KOPT-K1 (cell line): Measurements from ENCODE around the gene DMBT1.
"Not testable (repeated sequence)": the region's sequence is repeated elsewhere in the genome, so short reads cannot be mapped to it uniquely, and the experiment has no call there.

Experiments used
- H3K27ac ChIP-seq: fragments of 200-600 bp; sonication (generic); 2 replicates; pipeline ENCODE4 v1.5.1; 2016; ENCODE audit warnings: antibody characterized with exemption, mild to moderate bottlenecking, low read depth, low read length; ENCODE audit not compliant: poor library complexity, severe bottlenecking
- H3K36me3 ChIP-seq: fragments of 200-600 bp; sonication (generic); 2 replicates; pipeline ENCODE4 v1.5.1; 2017; ENCODE audit warnings: antibody characterized with exemption, mild to moderate bottlenecking, low read length, moderate library complexity; ENCODE audit not compliant: insufficient read depth
- H3K9me3 ChIP-seq: fragments of 200-600 bp; sonication (generic); 2 replicates; pipeline ENCODE4 v1.5.1; 2017; ENCODE audit warnings: antibody characterized with exemption, low read length, mild to moderate bottlenecking; ENCODE audit not compliant: insufficient read depth, poor library complexity, severe bottlenecking

The DMBT1 gene

DNA sequence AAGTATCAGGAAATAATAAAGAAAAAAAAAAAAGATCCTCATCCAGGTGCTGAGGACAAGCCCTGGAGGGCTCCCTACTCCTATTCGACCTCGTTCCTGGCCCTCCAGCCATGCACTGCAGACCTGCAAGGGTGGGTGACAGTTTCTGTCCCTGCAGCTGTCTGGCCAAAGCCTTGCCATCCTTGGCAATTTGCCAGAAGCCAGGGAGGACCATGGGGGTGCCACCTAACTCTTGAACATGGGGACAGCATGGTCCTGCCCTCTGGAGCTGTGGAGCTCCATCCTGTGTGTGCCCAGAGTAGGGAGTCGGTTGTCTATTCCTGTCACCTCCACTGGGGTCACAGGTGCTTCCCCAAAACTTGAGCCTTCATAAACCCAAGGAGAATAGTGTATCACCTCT is 27.8 kb downstream of the DMBT1 start:
- Histone ChIP-seq H3K36me3 (no peaks in the 10 kb centered on the region), H3K27ac (no peak overlapping the region), H3K9me3 (no peaks in the 10 kb centered on the region)

DNA sequence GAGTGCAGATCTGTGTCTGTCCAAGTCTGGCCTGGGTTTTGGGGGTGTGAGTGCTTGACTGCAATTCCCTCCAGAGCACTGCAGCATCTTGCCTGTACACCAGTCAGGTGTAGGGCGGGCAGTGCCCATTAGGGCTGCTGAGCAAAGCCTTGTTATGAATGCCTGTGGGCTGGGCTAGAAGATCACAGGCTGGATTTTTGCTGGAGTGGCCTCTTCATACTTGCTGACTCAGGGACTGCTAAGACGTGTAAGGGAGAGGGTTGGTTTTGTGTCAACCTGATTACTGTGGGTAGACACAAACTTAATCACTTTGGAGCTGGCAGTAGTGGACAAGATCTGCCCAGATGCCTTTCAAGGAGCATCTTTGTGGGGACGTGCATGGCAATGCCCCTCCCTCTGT is 29.6 kb downstream of the DMBT1 start:
- no peaks in the 10 kb centered on the region for H3K9me3 ChIP-seq
- H3K27ac ChIP-seq = no peak overlapping the region
- H3K36me3 ChIP-seq = no peaks in the 10 kb centered on the region

DNA sequence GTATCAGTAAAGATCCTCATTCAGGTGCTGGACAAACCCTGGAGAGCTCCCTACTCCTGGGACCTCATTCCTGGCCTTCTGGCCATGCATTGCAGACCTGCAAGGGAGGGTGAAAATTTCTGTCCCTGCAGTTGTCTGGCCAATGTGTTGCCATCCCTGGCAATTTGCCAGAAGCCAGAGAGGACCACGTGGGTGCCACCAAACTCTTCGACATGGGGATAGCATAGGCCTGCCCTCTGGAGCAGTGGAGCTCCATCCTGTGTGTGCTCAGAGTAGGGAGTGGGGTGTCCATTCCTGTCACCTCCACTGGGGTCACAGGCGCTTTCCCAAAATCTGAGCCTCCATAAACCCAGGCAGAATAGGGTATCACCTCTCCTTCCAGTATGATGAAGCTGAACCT is 31.2 kb downstream of the DMBT1 start:
- no peaks in the 10 kb centered on the region for H3K9me3 ChIP-seq
- H3K27ac ChIP-seq = no peak overlapping the region
- H3K36me3 ChIP-seq = no peaks in the 10 kb centered on the region

DNA sequence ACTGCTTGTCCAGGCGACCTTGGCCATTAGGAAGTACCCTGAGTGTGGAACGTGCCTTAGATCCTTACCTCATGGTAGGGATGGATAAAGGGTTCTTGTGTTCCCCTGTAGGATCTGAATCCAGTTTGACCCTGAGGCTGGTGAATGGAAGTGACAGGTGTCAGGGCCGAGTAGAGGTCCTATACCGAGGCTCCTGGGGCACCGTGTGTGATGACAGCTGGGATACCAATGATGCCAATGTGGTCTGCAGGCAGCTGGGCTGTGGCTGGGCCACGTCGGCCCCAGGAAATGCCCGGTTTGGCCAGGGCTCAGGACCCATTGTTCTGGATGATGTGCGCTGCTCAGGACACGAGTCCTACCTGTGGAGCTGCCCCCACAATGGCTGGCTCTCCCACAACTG is 31.6 kb downstream of the DMBT1 start:
- Histone ChIP-seq H3K36me3 (no peaks in the 10 kb centered on the region), H3K9me3 (no peaks in the 10 kb centered on the region), H3K27ac (no peak overlapping the region)

DNA sequence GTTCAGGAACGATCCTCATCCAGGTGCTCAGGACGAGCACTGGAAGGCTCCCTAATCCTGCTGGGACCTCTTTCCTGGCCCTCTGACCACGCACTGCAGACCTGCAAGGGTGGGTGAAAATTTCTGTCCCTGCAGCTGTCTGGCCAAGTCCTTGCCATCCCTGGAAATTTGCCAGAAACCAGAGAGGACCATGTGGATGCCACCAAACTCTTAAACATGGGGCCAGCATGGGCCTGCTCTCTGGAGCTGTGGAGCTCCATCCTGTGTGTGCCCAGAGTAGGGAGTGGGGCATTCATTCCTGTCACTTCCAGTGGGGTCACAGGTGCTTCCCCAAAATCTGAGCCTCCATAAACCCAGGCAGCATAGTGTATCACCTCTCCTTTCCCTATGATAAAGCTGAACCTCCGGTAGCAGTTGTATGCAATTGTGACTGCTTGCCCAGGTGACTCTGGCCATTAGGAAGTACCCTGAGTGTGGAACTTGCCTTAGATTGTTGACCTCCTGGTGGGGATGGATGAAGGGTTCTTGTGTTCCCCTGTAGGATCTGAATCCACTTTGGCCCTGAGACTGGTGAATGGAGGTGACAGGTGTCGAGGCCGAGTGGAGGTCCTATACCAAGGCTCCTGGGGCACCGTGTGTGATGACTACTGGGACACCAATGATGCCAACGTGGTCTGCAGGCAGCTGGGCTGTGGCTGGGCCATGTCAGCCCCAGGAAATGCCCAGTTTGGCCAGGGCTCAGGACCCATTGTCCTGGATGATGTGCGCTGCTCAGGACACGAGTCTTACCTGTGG is 57.1 kb downstream of the DMBT1 start:
- Histone ChIP-seq H3K36me3 (no peaks in the 10 kb centered on the region), H3K27ac (no peak overlapping the region), H3K9me3 (no peaks in the 10 kb centered on the region)

DNA sequence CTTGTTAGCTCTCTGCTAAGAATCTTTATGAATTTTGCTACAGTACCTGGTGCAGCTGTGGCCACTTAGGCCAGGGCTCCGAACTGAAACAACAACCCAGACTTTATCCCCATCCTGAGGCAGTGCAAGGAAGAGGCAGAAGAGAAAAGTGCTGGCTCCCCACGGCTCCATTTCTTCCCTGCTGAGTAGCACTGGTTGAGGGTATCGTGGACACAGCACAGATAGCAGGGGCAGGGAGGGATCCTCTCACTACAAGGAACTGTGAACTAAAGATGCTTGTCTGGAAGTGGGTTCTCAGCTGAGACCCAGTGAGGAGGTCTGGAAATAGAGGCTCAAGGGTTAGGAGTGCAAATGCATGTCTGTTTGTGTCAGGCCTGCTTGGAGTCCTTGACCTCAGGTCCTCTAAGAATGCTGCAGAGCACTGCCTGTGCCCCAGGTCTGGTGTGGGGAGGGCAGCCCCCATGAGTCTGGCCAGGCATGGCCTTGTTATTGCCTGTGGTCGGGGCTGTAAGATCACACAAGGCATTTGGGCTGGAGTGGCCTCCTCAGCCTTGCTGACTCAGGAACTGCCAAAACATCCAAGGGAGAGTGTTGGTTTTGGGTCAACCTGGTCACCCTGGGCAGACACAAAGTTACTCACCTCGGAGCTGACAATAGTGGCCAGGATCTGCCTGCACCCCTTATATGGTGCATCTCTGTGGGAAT is 58.1 kb downstream of the DMBT1 start:
- Histone ChIP-seq H3K27ac (no peak overlapping the region), H3K9me3 (no peaks in the 10 kb centered on the region), H3K36me3 (no peaks in the 10 kb centered on the region)

DNA sequence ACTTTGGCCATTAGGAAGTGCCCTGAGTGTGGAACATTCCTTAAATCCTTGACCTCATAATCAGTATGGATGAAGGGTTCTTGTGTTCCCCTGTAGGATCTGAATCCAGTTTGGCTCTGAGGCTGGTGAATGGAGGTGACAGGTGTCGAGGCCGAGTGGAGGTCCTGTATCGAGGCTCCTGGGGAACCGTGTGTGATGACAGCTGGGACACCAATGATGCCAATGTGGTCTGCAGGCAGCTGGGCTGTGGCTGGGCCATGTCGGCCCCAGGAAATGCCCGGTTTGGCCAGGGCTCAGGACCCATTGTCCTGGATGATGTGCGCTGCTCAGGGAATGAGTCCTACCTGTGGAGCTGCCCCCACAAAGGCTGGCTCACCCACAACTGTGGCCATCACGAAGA is 60.4 kb downstream of the DMBT1 start:
- H3K27ac ChIP-seq, H3K36me3 ChIP-seq, H3K9me3 ChIP-seq: not testable (repeated sequence)

DNA sequence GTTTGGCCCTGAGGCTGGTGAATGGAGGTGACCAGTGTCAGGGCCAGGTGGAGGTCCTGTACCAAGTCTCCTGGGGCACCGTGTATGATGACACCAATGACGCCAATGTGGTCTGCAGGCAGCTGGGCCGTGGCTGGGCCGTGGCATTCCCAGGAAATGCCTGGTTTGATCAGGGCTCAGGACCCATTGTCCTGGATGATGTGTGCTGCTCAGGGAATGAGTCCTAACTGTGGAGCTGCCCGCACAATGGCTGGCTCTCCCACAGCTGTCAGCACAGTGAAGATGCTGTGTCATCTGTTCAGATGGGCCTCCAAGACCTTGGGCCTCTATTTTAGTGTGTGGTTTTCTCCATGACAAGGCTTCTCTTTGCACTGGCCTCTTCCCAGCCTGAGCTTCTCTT is 64.0 kb downstream of the DMBT1 start:
- Histone ChIP-seq H3K27ac (no peak overlapping the region), H3K9me3 (no peaks in the 10 kb centered on the region), H3K36me3 (no peaks in the 10 kb centered on the region)

DNA sequence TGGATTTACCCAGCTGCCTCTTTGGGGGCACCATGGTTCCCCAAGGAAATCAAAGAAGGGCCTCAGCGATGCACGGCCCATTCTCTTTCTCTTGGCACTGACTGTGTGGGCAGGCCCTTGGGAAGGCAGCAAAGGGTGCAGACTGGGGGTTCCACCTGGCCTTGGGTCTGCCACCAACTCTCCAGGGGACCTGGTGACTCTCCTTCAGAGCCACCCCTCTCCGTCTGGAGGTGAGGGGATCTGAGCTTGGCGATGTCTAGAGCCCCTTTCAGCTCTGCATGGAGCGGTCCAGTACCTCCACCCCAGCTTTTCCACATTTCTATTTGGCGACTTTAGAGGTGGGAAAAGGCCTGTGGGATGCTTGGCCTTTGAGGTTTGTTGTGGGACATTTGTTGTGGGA is 70.0 kb downstream of the DMBT1 start:
- Histone ChIP-seq H3K36me3 (no peaks in the 10 kb centered on the region), H3K9me3 (no peaks in the 10 kb centered on the region), H3K27ac (no peak overlapping the region)

DNA sequence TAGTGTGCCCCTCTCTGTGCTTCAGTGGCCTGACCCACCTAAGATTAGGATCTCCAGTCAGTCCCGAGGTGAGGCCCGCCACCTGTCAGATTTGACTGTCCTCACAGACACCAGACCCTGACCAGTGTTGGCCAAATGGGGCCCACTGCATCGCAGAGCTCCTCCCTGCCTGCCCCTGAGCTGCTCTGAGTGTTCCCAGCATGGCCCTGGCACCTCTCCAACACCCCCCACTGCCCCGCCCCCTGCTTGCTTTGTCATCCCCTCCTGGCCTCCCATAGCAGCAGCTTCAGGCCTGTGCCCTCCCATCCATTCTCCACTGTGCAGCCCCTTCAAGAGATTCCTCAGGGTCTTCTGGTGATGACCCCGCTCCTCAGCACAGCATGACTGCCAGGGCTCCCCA is 71.5 kb downstream of the DMBT1 start:
- H3K9me3 ChIP-seq = no peaks in the 10 kb centered on the region

DNA sequence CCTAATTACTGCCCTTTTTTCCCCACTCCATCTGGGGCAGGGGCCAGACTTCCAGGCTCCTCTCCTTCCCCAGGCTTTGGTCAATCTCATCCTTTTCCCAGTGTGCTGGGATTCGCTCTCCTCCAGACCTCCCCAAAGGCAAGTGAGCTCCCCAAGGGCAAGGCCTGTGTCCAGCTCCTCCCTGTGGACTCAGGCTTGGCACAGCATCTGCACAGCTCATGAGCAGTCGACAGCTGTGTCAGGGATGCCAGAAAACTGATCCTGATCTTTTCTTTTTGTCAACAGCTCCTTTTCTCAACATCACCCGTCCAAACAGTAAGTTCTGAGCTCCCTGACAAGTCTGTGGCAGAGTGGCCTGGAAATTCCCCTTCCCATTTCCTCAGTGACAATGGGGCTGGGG is 72.0 kb downstream of the DMBT1 start:
- no peak overlapping the region for H3K27ac ChIP-seq
- no peaks in the 10 kb centered on the region for H3K9me3 ChIP-seq
- H3K36me3 ChIP-seq = no peaks in the 10 kb centered on the region

More for the DNA sequence above, 71.5 kb downstream of the DMBT1 start:
- H3K27ac ChIP-seq = no peak overlapping the region
- H3K36me3 ChIP-seq = no peaks in the 10 kb centered on the region

DNA sequence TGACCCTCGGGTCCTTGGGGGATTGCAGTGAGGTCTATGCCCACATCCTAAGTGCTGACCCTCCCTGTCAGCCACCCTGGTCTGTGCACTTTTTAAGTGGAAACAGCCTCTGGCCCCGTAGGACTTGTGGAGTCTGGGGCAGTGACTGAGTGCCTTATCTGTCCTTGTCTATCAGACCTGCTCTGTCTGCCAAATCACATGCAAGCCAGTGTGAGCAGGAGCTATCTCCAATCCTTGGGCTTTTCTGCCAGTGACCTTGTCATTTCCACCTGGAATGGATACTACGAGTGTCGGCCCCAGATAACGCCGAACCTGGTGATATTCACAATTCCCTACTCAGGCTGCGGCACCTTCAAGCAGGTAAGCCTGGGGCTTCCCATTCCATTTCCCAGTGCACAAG is 76.4 kb downstream of the DMBT1 start:
- H3K9me3 ChIP-seq = no peaks in the 10 kb centered on the region
- no peaks in the 10 kb centered on the region for H3K36me3 ChIP-seq
- H3K27ac ChIP-seq = no peak overlapping the region

DNA sequence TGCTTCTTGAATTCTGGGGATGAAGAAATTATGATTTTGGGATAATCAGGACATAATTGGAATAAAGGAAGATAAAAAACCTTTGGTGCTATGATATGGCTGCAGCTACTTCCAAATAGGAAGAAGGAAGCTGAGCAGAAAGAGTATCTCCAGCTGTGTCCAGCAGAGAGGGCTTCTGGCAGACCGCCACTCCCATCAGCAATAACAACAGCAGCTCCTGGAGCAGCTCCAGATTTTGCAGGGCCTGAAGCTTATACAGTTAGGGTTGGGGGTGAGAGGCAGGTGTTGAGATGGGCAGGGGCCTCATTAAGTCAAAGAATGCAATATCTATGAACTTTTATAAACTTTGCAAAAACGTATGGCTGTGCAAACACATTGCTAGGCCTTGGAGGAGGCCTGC is 76.8 kb downstream of the DMBT1 start:
- H3K36me3 ChIP-seq = no peaks in the 10 kb centered on the region
- H3K9me3 ChIP-seq = no peaks in the 10 kb centered on the region
- no peak overlapping the region for H3K27ac ChIP-seq

DNA sequence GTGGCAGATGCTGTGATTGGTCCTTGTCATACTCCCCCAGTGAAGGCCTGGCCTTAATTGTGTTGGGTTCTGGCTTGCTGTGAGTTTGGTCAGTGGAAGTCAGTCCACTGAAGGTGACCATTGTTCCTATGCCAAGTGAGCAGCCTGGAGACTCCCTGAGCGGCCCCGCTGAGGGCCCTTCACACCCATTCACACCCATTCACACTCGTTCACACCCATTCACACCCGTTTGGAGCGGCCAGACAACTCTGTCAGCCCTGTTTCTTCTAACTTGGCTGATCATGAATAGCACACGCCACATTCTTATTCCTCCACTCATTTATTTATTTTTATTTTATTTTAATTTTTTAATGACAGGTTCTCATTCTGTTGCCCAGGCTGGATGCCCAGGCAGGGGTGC is 77.6 kb downstream of the DMBT1 start:
- H3K27ac ChIP-seq = no peak overlapping the region
- H3K9me3 ChIP-seq = no peaks in the 10 kb centered on the region
- H3K36me3 ChIP-seq = no peaks in the 10 kb centered on the region

DNA sequence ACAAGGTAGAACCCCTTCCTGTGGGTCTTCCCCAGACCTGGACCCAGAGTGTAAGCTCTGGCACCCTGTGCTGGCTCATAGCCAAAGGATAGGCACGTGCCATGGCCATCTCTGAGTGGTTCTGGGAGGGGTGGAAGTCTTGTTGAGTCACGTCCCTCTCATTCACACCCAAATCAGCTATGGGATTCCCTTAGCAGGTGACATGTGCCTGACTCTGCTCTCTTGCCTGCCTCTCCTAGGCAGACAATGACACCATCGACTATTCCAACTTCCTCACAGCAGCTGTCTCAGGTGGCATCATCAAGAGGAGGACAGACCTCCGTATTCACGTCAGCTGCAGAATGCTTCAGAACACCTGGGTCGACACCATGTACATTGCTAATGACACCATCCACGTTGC is 79.2 kb downstream of the DMBT1 start:
- Histone ChIP-seq H3K9me3 (no peaks in the 10 kb centered on the region), H3K36me3 (no peaks in the 10 kb centered on the region), H3K27ac (no peak overlapping the region)

DNA sequence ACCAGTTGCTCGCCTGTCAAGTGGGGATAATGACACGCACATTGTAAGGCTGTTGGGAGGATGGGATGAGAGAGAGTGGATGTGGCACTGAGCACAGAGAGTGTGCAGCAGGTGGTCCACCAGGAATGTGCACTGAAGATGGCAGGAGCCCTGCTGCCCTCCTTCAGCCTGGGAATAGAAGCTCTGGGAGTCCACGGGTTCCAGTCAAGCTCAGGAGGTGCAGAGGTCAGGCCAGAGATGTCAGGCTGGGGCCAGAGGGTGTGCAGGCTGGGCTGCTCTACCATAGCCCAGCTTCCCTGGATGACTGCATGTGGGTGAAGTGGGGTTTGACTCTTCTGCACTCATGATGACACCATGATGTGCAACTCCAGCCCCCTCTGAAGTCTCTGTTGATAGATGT is 80.4 kb downstream of the DMBT1 start:
- H3K9me3 ChIP-seq = no peaks in the 10 kb centered on the region
- H3K36me3 ChIP-seq = no peaks in the 10 kb centered on the region
- H3K27ac ChIP-seq = no peak overlapping the region
